IPS-NIHi11 (cell line): ENCODE measurements around the gene NIPA2.
A peak's percentile ranks its signal among the peaks of the same experiment; 100 is the strongest.
"Not testable (repeated sequence)": the region's sequence is repeated elsewhere in the genome, so short reads cannot be mapped to it uniquely, and the experiment has no call there.

Experiments
- DNase-seq: peaks from one replicate; pipeline ENCODE4 v3.0.0; 2012; ENCODE audit warnings: mixed read lengths, low spot score

Gene NIPA2

GRCh38 chr15:22838292-22839042 lies at the start of gene NIPA2:
NIPA2 (plus strand) TSS chr15:22838666; CDS start chr15:22851732, 13,066 bp downstream.
- peak; percentile 99 for DNase-seq

- no peak for DNase-seq
Measured at GRCh38 chr15:22794063-22794462, 44.4 kb upstream of the NIPA2 start.

- DNase-seq: no peak
Measured at GRCh38 chr15:22794621-22795167, 43.8 kb upstream of the NIPA2 start.

GRCh38 chr15:22795206-22796063 lies 43.0 kb upstream of the NIPA2 start:
- no peak for DNase-seq

- no peak for DNase-seq
Measured at GRCh38 chr15:22796079-22796478, 42.4 kb upstream of the NIPA2 start.

GRCh38 chr15:22799902-22800301 lies 38.6 kb upstream of the NIPA2 start:
- DNase-seq: no peak

- not testable (repeated sequence) for DNase-seq
Measured at GRCh38 chr15:22803006-22803405, 35.5 kb upstream of the NIPA2 start.

GRCh38 chr15:22806156-22806555 lies 32.3 kb upstream of the NIPA2 start:
- DNase-seq: no peak

- no peak for DNase-seq
Measured at GRCh38 chr15:22806664-22807063, 31.8 kb upstream of the NIPA2 start.

- DNase-seq: not testable (repeated sequence)
Measured at GRCh38 chr15:22807831-22808230, 30.6 kb upstream of the NIPA2 start.

- no peak for DNase-seq
Measured at GRCh38 chr15:22808240-22808639, 30.2 kb upstream of the NIPA2 start.

- no peak for DNase-seq
Measured at GRCh38 chr15:22808761-22809280, 29.6 kb upstream of the NIPA2 start.

GRCh38 chr15:22810033-22810852 lies 28.2 kb upstream of the NIPA2 start:
- no peak for DNase-seq

- no peak for DNase-seq
Measured at GRCh38 chr15:22810853-22811338, 27.6 kb upstream of the NIPA2 start.

- DNase-seq: peak; percentile 47
Measured at GRCh38 chr15:22811640-22812039, 26.8 kb upstream of the NIPA2 start.

- no peak for DNase-seq
Measured at GRCh38 chr15:22813844-22814243, 24.6 kb upstream of the NIPA2 start.

GRCh38 chr15:22815766-22816165 lies 22.7 kb upstream of the NIPA2 start:
- DNase-seq: no peak

- DNase-seq: no peak
Measured at GRCh38 chr15:22819651-22820050, 18.8 kb upstream of the NIPA2 start.

GRCh38 chr15:22823495-22824128 lies 14.9 kb upstream of the NIPA2 start:
- no peak for DNase-seq

GRCh38 chr15:22827125-22827524 lies 11.3 kb upstream of the NIPA2 start:
- peak; percentile 23 for DNase-seq

GRCh38 chr15:22831473-22831872 lies 7.0 kb upstream of the NIPA2 start:
- DNase-seq: no peak
